Measurements from ENCODE around the gene TRMT11. TPM values are rescaled to one million over a fixed set of nuclear protein-coding genes. Genes with fewer than 3 reads are reported as not detected.

The TRMT11 gene
- 9.8 to 13.4 TPM (median 11.1 TPM) in 5 replicates for total RNA-seq (2022; extraction: Qiagen RNA extraction; ENCODE audit: low read depth)

GRCh38 chr6:125986301-125987025 is at the start of gene TRMT11:
Gene TRMT11, plus strand, starts transcription at chr6:125986540. Its CDS starts 11 bp downstream, at chr6:125986551.

GRCh38 chr6:125956506-125957390 is 29.6 kb upstream of the TRMT11 start, which contains the start of gene HINT3:
Gene HINT3, plus strand, starts transcription at chr6:125956770. Its CDS starts 208 bp downstream, at chr6:125956978.

Other genes starting within 250 kb of the TRMT11 start
- gene HEY2, start 236.9 kb upstream of the TRMT11 start, total RNA-seq (2022; extraction: Qiagen RNA extraction; ENCODE audit: low read depth): 0.06 to 0.09 TPM (median 0.08 TPM) in 3 of 5 replicates, not detected in the others
- 9.1 to 23.5 TPM (median 18.8 TPM) in 5 replicates for gene NCOA7, start 195.6 kb upstream of the TRMT11 start, total RNA-seq (2022; extraction: Qiagen RNA extraction; ENCODE audit: low read depth)
- gene HINT3, start 29.8 kb upstream of the TRMT11 start, total RNA-seq (2022; extraction: Qiagen RNA extraction; ENCODE audit: low read depth): 4.2 to 7.5 TPM (median 6.7 TPM) in 5 replicates